ENCODE results near the gene POU2AF3.

POU2AF3 gene

DNA sequence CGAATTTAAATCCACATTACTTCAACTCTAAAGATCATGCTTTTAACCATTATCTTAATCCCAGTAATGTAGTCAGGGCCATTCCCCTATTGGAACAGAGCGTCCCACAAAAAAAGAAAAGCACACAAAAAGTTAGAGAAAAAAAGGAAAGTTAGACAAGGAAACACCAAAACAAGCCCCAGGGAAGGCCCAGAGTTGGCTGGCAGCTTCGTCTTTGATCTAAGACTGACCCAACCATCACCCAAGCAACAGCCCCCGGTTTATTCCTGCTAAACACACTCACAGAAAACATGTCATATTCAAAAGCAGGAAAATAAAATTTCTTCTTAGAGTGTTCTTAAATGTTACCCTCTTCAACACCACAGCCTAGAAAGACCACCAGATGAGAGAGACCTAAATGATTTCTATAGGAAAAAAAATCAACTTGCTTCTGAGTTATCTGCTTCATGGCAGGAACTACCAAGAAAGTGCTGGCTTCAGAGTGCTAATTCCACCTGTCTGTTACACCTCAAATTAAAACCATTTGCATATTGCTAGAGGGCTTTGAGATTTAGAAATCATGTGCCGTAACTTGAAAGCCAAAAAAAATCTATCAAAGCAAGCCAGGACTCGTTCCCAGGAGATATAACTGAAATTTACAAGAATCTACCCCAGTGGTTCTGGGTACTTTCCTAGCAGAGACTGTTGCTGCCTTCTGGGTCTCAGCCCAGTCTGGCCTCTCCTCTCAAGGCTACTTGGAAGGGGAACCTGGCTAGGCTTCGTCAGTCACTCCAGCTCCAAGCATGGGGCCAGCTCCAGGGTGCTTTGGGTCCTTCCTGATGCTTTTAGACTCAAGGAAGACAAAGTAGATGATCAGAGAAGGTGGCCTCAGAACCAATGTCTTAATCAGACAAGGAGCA, 31.2 kb downstream of the POU2AF3 start:
- no peak for DNase-seq (ENCODE audit: low read depth in 2 of 2)

DNA sequence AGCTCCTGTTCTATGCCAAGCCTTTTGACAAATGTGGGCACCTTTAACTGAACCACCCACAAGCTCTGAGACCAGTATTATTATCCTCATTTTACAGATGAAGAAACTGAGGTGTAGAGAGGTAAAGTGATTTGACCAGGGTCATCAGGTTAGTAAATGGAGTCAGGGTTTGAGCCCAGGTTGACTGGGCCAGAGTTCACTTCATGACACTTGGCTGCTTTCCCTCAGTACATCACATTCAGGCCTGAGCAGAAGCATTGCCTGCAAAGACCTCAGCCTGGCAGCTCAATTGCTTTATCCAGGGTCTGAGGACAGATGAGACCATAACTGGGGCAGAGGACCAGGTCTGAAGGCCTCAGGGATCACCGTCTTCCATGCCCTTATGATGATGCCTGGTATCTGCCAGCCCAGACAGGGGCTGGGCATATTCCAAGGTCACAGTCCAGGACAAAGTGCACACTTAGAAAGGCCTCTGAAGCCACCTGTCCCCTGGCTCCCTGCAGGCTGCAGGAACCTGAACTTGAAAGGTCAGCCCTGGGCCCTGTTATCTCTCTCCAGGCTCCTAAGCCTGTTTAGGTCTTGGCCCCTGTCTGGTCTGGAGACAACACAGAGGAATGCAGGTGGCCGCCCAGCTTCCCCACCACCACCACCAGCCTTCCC, 32.0 kb downstream of the POU2AF3 start:
- no peak for DNase-seq (ENCODE audit: low read depth in 2 of 2)

DNA sequence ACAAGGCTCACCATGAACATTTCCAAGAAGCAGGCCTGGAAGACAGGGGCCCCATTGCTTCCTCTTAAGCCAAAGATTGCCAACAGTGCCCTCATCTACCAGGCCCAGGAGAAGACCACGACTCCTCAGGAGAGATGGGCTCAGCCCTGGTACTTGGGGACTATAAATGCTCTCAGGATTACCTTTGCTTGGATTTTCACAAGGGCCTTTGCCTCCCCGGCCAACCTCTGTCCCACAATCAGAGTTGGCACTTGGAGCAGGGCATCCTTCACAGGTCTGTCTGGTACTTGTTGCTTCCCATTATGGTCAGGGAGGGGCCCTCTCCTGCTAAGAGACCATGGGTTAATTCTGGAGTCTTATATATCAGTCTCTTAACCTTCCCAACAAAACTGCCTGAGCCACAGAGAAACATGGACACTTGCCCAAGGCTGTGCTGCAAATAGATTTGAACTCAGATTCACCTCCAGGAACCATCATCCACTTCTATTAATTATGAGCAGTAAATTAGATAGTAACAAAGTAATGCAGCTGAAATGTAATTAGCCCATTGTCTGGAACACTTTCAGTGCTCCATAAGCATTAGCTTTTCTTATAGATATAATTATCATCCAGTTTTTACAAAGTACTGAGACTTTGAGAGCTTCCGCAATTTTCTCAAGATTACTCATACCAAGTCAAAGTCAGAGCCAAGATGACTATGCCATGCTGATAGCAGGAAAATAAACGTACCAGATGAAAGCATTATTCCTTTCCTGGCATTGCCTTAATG, 33.5 kb downstream of the POU2AF3 start:
- DNase-seq (ENCODE audit: low read depth in 2 of 2): no peak

DNA sequence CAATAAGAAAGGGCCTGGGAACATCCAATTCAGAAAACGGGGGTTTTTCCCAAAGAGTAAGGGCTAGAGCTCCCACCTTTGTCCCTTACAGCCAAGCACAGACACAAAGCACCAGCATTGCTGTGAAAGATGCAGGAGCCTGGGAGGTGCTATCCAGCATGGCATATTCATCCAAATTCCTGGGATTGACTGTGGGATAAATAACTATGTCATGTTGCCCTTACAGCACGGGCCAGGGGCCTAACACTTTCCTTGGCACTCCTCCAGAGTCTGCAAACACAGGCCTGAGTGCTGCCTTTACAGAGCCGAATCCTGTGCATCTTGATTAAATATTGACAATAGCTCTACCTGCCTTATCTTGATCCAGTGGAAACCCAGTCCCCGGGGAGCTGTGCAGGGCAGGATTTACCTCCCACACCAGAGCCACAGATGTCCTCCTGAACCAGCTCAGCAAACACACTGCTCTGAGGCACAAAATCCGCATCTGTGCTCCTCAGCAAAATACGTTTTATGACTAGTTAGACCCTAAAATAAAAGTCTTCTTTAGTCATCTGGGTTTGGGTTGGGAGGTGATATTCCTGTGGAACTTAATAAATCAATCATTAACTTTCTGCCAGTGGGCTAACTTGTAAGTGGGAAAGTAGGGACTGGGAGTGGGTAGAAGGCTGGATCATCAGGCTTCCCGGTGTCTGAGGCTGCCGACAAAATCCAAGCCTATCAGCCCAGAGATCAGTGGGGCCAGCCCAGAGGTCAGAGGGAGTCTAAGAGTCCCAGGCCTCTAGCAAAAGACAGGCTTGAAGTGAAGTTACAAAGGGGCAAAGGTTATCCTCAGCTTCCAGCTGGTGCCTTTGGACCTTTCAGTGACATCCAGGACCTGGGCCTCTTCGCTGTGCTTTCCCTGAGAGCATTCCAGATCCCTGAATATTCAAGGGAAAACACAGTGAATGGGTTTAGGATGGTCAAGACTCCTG, 36.5 kb downstream of the POU2AF3 start:
- DNase-seq (ENCODE audit: low read depth in 2 of 2): no peak

DNA sequence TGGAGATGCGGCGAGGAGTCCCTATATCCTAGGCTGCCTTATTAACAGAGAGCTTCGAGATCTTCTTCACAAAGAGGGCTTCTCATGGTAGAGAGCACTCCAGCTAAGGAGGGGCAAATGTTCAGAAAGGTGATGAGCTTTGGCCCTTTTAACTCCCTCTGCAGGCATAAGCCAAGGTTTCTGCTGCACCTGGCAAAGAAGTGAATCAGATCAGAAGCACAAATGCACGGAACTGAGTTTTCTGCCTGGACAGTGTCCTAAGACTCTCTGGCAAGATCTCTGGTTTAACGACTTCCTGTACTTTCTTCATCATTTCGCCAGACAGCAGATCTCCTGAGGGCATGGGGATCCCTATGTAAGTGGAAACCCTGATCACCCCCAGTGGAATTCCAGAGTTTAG, 37.2 kb downstream of the POU2AF3 start:
- DNase-seq (ENCODE audit: low read depth in 2 of 2): no peak

DNA sequence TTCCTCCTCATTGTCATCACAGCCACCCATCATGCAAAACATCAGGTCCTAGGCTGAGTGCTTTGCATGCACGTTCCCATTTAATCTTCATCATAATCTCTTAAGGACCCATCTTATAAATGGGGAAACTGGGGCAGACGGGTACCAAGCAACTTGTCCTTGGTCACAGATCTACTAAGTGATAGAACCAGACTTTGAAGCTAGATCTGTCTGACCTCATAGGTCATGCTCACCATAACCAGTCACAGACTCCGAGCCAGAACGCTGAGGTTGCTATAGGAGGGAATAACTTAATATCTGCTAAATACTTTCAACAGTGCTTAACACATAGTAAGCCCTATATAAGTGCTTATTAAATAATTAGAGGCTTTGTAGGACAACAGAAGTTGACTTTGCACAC, 37.7 kb downstream of the POU2AF3 start:
- no peak for DNase-seq (ENCODE audit: low read depth in 2 of 2)

DNA sequence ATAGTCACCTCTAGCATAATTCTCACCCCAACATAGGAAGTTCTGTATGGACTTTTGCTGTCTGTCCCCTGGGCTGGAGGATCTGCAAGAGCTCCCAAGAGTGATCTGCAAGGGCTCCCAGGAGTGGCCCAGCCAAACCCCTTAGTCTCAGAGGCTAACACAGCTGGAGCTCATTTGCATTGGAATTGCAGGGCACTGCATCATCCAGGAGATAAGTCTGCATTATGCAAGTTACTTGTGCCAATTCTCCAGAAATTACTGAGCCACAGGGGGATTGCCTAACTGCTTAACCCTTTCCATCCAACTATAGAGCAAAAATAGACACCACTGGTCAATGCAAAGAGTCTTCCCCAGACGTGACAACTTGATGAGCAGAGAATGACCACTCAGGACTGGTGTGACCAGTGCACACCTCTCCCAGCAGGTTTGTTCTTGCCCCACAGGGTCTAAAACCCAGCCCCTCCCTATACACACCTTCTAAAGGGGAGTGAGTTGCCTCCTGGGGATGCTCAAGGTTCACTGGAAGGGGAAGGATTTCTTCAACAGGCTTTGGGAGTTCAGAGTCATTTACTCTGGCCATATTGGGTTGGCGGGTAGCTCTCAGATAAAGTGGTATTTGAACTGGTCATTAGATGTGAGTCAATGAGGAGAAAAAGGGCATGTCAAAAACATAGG, 38.4 kb downstream of the POU2AF3 start:
- no peak for DNase-seq (ENCODE audit: low read depth in 2 of 2)

DNA sequence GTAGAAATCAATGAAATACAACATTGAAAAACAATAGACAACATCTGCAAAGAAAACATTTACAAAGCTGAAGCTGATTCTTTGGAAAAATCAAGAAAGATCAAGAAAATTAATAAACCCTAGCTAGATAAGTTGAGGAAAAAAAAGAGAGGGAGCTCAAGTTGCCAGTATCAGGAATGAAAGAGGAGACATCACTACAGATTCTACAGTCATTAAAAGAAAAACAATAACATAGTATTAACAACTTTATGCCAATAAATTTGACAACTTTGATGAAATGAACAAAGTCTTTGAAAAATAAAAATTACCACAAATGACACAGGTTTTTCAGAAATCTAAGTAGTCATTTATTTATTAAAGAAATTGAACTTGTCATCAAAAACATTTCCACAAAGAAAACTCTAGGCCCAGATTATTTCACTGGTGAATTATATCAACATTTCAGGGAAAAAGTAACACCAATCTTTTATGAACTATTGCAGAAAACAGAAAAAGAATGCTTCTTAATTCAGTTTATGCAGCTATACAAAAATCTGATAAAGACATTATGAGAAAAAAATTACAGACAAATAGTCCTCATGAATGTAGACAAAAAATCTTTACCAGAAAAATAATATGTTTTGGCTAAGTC, 41.5 kb downstream of the POU2AF3 start:
- no peak for DNase-seq (ENCODE audit: low read depth in 2 of 2)

DNA sequence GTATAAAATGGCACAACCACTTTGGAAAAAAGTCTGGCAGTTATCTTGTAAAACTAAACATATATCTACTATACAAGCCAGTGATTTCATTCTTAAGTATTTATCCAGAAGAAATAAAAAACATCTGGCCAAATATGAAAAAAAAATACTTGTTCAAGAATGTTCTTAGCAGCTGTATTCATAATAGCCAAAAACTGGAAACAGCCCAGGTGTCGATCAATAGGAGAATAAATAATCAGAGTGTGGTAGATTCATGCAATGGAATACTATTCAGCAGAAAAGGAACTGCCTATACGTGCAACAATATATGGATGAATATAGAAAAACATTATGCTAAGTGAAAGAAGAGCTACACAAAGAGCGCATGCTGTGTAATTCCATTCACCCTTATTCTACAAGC, 44.0 kb downstream of the POU2AF3 start:
- DNase-seq (ENCODE audit: low read depth in 2 of 2): no peak

DNA sequence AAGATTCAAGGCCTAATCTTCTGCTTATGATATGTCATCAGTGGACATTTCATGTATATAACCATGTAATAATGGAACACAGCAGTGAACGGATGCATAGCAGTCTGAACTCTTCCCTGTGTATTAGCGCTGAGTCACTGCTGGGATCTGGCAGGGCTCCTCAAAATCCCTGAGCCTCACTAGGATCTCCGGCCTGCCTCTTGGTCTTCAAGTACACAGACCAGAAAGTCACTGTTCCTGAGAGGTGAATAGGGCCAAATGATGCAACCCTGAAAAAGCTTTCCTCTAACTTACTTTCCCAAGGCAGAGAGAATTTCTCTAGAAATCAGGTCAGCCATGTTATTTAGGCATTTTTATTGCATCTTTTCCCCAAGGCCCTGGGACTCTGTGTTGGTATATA, 45.7 kb downstream of the POU2AF3 start:
- DNase-seq (ENCODE audit: low read depth in 2 of 2): no peak

DNA sequence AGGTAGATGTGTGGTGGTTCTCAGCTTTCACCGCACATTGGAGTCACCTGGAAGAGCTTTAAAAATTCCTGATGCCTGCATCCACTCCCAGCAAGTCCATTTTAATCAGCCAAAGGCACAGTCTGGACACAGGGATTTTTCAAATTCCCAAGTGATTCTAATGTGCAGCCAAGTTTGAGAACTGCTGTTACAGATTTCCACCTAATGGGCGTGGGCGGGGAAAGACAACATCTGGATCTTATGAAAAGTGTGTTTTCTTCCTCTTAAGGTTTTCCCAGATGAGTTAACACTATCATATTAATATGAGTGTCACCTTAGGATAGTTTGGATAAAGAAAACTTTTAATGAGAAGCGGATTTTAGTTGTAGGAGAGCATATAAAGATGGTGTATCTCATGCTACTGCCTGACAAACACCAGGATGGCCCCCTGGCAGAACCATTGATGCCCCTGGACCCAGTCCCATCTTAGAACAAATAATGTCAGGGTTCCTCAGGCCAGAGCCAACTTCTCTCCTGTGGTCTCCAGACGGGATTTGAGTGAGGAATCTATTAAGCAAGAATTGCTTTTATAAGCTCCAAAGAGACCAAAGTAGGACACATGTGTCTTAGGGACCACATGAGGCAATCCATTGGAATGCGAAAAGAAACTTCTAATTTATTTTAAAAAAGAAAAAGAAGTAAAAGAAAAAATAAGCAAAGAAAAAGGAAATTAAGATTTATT, 48.8 kb downstream of the POU2AF3 start:
- no peak for DNase-seq (ENCODE audit: low read depth in 2 of 2)

DNA sequence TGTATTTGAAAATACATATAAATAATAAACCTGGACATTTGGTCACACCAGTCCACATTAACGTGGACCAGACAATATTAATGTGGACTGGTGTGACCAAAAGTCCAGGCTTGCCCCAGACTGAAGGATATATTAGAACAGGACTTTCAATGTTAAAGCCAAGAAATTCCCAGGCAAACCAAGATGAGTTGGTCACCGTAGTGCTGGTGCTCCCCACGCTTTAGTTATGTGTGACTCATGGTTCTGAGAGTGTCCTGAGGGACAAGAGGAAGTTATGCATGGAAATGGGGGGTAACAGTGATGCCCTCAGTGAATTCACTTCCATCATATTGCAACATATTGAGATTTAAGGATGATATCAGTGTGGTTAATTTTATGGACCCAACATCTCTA, 49.4 kb downstream of the POU2AF3 start:
- DNase-seq (ENCODE audit: low read depth in 2 of 2): no peak

DNA sequence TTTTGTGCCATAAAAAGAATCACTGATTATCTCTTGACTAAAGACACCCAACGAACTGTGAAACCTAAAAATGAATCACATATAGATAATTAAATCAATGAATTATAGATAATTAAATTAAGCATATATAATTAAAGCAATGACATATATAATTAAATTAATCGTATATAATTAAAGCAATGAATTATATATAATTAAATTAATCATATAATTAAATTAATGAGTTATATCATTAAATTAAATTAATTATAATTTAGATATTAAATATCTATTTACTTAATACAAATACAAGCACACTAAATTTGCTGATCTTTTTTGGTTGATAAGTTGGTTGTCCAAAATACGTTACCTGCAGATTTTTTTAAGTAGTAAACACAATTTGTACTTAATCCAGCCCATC, 49.8 kb downstream of the POU2AF3 start:
- no peak for DNase-seq (ENCODE audit: low read depth in 2 of 2)

DNA sequence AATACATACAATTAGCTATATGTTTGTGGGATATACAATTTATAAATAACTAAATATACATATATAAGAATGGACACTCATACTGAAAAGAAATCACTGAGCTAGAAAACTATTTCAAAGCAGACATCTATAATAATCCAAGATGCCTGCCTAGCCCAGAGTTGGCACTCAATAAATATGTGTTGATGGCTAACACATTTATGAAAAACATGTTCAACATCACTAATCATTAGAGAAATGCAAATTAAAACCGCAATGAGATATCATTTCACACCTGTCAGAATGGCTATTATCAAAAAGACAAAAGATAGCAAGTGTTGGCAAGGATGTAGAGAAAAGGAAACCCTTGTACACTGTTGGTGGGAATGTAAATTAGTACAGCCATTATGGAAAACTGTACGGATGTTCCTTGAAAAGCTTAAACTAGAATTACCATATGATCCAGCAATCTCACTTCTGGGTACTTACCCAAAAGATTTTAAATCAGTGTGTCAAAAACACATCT, 50.9 kb downstream of the POU2AF3 start:
- no peak for DNase-seq (ENCODE audit: low read depth in 2 of 2)

DNA sequence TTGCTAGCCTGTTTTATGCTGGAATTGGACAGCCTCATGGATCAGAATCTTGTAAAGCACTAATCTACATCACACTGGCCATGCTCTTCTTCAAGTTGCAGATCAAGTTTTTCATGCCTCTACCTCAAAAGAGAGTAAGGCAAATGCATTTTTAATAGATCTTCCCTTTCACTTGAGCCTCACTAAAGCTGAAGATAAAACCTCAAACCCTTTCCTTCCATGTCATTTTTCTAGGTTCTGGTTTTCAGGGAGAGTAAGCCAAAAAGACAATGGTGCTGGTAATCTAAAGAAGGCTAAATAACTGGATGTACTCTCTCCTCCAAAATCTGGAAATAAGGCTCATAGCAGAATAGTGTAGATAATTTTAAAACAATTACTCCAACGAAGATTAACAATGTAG, 52.5 kb downstream of the POU2AF3 start:
- no peak for DNase-seq (ENCODE audit: low read depth in 2 of 2)

DNA sequence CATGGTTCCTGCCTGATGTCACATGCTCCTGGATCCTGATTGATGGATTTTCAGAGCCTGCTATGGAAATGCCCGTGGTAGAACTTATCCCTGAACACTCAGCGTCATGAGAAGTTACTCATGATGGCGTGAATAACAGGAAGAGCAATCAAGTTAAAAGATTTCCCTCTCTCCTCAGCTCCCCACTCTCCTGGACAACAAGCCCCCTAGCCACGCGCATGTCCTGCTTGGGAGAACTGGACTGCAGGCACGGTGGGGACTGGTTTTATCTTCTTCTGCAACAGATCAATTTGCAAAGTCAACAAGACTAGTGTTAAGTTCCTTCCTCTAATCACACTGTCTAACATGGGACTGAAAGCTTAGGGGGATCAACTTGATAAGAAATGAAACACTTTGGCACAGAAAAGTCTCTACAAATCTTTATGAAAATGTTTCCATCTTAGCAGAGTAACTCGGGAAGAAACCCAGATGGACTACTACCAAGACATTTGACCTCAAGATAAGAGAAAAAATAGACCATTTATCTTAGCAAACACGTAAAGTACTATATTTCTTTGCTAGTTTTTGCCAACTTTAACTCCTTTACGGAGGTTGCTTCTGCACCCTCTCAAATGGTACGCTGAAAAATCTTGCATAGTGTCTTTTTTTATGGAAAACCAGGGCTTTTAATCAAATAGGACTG, 53.2 kb downstream of the POU2AF3 start:
- no peak for DNase-seq (ENCODE audit: low read depth in 2 of 2)

DNA sequence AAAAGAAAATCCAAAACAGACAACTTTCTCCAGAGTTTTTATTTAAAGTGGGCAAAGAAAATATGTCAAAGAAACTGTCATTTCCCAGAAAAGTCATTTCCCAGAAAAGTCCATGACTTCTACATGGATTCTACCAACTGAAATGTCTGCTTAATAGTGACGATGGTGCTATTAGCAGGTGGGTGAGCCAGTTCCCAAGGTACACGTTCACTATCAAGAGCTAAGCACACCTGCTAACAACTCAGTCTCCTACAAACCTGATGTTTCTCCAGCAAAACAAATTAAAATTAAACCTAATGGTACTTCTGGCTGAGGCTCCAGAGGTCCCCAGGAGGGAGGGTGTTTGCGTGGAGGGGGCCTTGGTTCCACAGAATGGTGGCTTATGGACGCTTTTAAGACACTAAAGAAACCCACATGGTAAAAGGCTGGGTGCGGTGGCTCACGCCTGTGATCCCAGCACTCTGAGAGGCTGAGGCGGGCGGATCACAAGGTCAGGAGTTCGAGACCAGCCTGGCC, 53.9 kb downstream of the POU2AF3 start:
- no peak for DNase-seq (ENCODE audit: low read depth in 2 of 2)

DNA sequence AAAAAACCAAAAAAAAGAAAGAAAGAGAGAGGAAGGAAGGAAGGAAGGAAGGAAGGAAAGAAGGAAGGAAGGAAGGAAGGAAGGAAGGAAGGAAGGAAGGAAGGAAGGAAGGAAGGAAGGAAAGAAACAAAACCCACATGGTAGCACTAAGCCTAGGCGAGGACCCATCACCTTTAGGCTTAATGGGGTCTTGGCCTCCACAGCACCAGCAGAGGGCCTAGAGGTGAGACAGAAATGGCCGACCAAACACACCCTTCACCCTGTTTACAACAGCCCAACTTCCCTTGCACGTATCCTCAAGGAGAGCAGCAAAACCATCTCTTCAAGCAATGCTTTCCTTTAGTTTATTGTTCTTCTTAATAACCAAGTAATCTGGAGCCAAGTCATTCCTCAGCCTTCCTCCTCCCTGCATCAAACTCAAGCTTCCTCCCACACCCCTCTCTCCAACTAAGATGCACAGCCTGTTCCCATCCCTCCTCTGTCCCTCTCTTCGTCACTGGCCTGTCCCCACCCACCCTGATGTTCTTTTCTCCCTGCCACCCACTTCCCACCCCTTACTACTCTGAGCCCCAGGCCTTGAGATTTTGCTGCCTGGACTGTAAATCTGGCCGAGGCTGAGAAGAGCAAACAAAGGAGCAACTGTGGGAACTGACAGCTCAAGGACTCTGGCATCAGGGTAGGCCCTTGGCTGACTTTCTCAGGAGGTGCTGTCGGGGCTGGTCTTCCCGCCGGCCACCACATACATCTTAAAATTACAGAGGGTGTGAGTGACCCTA, 54.8 kb downstream of the POU2AF3 start:
- DNase-seq (ENCODE audit: low read depth in 2 of 2): no peak
